Muscle layer of colon (tissue), 2 donors: Measurements from ENCODE around the gene ZNF771.
A peak's percentile ranks its signal among the peaks of the same experiment; 100 is the strongest.

Experiments used
- H3K27ac ChIP-seq: one replicate; pipeline ENCODE4 v1.7.0; 2013; ENCODE audit warnings: low read depth, mild to moderate bottlenecking, low read length, moderate library complexity
- H3K27me3 ChIP-seq, 2 donors: one replicate each; pipeline ENCODE4 v1.7.0; 2013; ENCODE audit warnings: low read length in 2 of 2, mild to moderate bottlenecking in 2 of 2; ENCODE audit not compliant: insufficient read depth in 2 of 2, control insufficient read depth in 1 of 2
- H3K36me3 ChIP-seq: one replicate; pipeline ENCODE4 v1.7.0; 2013; ENCODE audit warnings: mild to moderate bottlenecking, low read length; ENCODE audit not compliant: insufficient read depth
- H3K4me1 ChIP-seq: one replicate; pipeline ENCODE4 v1.7.0; 2013; ENCODE audit warnings: mild to moderate bottlenecking, low read length; ENCODE audit not compliant: insufficient read depth
- H3K4me3 ChIP-seq, 2 donors: one replicate each; pipeline ENCODE4 v1.7.0; 2013; ENCODE audit warnings: low read length in 2 of 2, low read depth in 1 of 2, mild to moderate bottlenecking in 1 of 2, moderate library complexity in 1 of 2
- H3K9ac ChIP-seq: one replicate; pipeline ENCODE4 v1.7.0; 2013; ENCODE audit warnings: low read length
- H3K9me3 ChIP-seq: one replicate; pipeline ENCODE4 v1.7.0; 2013; ENCODE audit warnings: mild to moderate bottlenecking, low read length
- donor health status: abdominal sarcoma.
- donor health status: Adenocarcinoma of cecum.

ZNF771 gene

GRCh38 chr16:30428055-30428454 lies 20.6 kb downstream of the ZNF771 start:
- Histone ChIP-seq H3K9me3 (no peaks in the 10 kb centered on the region), H3K27ac (no peak overlapping the region), H3K4me1 (peaks cover 19% of the 10 kb centered on the region), H3K4me3 (no peak overlapping the region), H3K9ac (no peak overlapping the region), H3K27me3 (no peaks in the 10 kb centered on the region), H3K36me3 (peaks cover 24% of the 10 kb centered on the region)

GRCh38 chr16:30429418-30429677 lies 21.9 kb downstream of the ZNF771 start:
- Histone ChIP-seq H3K27ac (peak overlapping the region; percentile 76), H3K9ac (peak overlapping the region; percentile 60), H3K36me3 (peaks cover 11% of the 10 kb centered on the region), H3K9me3 (no peaks in the 10 kb centered on the region), H3K27me3 (no peaks in the 10 kb centered on the region), H3K4me1 (peaks cover 19% of the 10 kb centered on the region), H3K4me3 (peak overlapping the region; percentile 77 to 85)

- Histone ChIP-seq H3K36me3 (peaks cover 9% of the 10 kb centered on the region), H3K9ac (peak within 1 kb of the TSS; percentile 60), H3K4me3 (peak within 1 kb of the TSS; percentile 77 to 85), H3K9me3 (no peaks in the 10 kb centered on the region), H3K27me3 (no peaks in the 10 kb centered on the region), H3K27ac (peak within 1 kb of the TSS; percentile 76), H3K4me1 (peaks cover 19% of the 10 kb centered on the region)
Measured at GRCh38 chr16:30429678-30430427, 22.4 kb downstream of the ZNF771 start, which contains the start of gene DCTPP1. TSS of gene DCTPP1 (minus strand) at chr16:30430030. CDS start at chr16:30429980, 50 bp downstream.

- Histone ChIP-seq H3K27ac (peak overlapping the region; percentile 76), H3K9me3 (no peaks in the 10 kb centered on the region), H3K4me1 (peaks cover 19% of the 10 kb centered on the region), H3K36me3 (peaks cover 9% of the 10 kb centered on the region), H3K4me3 (peak overlapping the region; percentile 77 to 85), H3K9ac (no peak overlapping the region), H3K27me3 (no peaks in the 10 kb centered on the region)
Measured at GRCh38 chr16:30430428-30430970, 23.1 kb downstream of the ZNF771 start.

GRCh38 chr16:30434852-30435251 lies 27.4 kb downstream of the ZNF771 start:
- Histone ChIP-seq H3K9me3 (no peaks in the 10 kb centered on the region), H3K27ac (no peak overlapping the region), H3K4me3 (no peak overlapping the region), H3K4me1 (peaks cover 8% of the 10 kb centered on the region), H3K27me3 (no peaks in the 10 kb centered on the region), H3K9ac (no peak overlapping the region), H3K36me3 (no peaks in the 10 kb centered on the region)

- H3K4me1 ChIP-seq = no peaks in the 10 kb centered on the region
- H3K9ac ChIP-seq = no peak overlapping the region
- no peak overlapping the region for H3K27ac ChIP-seq
- H3K9me3 ChIP-seq = no peaks in the 10 kb centered on the region
- no peaks in the 10 kb centered on the region for H3K27me3 ChIP-seq
- no peaks in the 10 kb centered on the region for H3K36me3 ChIP-seq
- no peak overlapping the region for H3K4me3 ChIP-seq
Measured at GRCh38 chr16:30437511-30438046, 30.2 kb downstream of the ZNF771 start.

- H3K36me3 ChIP-seq = peaks cover 4% of the 10 kb centered on the region
- H3K9me3 ChIP-seq = no peaks in the 10 kb centered on the region
- peaks cover 5% of the 10 kb centered on the region for H3K4me1 ChIP-seq
- no peak overlapping the region for H3K9ac ChIP-seq
- H3K27ac ChIP-seq = no peak overlapping the region
- H3K4me3 ChIP-seq = no peak overlapping the region
- H3K27me3 ChIP-seq = no peaks in the 10 kb centered on the region
Measured at GRCh38 chr16:30438835-30439234, 31.4 kb downstream of the ZNF771 start.

- Histone ChIP-seq H3K27ac (no peak overlapping the region), H3K4me1 (peaks cover 15% of the 10 kb centered on the region), H3K27me3 (no peaks in the 10 kb centered on the region), H3K4me3 (no peak overlapping the region), H3K9ac (no peak overlapping the region), H3K9me3 (no peaks in the 10 kb centered on the region), H3K36me3 (peaks cover 13% of the 10 kb centered on the region)
Measured at GRCh38 chr16:30439720-30440348, 32.4 kb downstream of the ZNF771 start.

- Histone ChIP-seq H3K27ac (no peak overlapping the region), H3K9me3 (no peaks in the 10 kb centered on the region), H3K4me3 (no peak overlapping the region), H3K27me3 (no peaks in the 10 kb centered on the region), H3K4me1 (peaks cover 23% of the 10 kb centered on the region), H3K9ac (no peak overlapping the region), H3K36me3 (peaks cover 13% of the 10 kb centered on the region)
Measured at GRCh38 chr16:30443631-30444030, 36.2 kb downstream of the ZNF771 start.

- Histone ChIP-seq H3K9me3 (no peaks in the 10 kb centered on the region), H3K4me3 (peak overlapping the region; percentile 92 to 96), H3K27me3 (no peaks in the 10 kb centered on the region), H3K27ac (peak overlapping the region; percentile 90), H3K36me3 (peaks cover 13% of the 10 kb centered on the region), H3K9ac (peak overlapping the region; percentile 67), H3K4me1 (peaks cover 23% of the 10 kb centered on the region)
Measured at GRCh38 chr16:30444231-30445148, 37.1 kb downstream of the ZNF771 start.

- Histone ChIP-seq H3K27ac (peak overlapping the region; percentile 90), H3K4me3 (peak overlapping the region; percentile 92 to 96), H3K4me1 (peaks cover 23% of the 10 kb centered on the region), H3K27me3 (no peaks in the 10 kb centered on the region), H3K9me3 (no peaks in the 10 kb centered on the region), H3K36me3 (peaks cover 13% of the 10 kb centered on the region), H3K9ac (peak overlapping the region; percentile 67)
Measured at GRCh38 chr16:30445149-30445407, 37.7 kb downstream of the ZNF771 start.
